NCI-H460 (cell line): ENCODE results near the gene CYP51A1. TPM values are rescaled to one million over a fixed set of nuclear protein-coding genes. Genes with fewer than 3 reads are reported as not detected.
"Not testable (repeated sequence)": the region's sequence is repeated elsewhere in the genome, so short reads cannot be mapped to it uniquely, and the experiment has no call there.

Experiments used
- DNase-seq: peaks from one replicate; pipeline ENCODE4 v3.0.0-alpha.2; 2016; ENCODE audit warnings: low read depth; ENCODE audit errors: extremely low read depth
- total RNA-seq: library from RNA; depleted of rRNA; stranded (reverse); fragments of >200 nt; shearing (Covaris generic); gene quantifications from 2 replicates; pipeline ENCODE4 v1.2.3, GENCODE V29; 2014

Gene CYP51A1
- total RNA-seq, 1 experiment from 2014 or later, result 113 TPM

DNA sequence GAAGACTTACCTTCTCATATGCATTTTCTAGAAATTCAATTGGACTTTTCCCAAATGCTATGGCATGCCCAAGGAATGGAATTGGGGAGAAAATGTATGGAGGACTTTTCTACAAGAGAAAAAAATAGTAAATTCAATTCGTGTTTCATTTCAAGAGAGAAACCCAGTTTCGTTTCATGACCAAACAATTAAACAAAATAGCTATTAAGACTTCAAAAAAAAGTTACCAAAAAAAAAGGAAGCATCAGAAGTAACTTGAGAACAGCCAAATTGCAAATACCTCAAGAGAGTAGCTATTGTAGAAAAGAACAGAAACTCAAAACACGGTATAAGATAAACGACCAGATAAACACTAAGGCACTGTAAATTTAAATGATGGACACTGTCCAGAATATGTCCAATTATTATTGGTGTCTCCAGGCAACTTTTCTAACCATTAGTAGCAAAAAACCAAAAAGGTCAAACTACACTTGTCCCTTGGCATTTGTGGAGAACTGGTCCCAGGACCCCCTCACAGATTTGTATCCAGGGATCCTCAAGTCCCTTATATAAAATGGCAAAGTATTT is 2.4 kb downstream of the CYP51A1 start:
- DNase-seq, result no peak

GRCh38 chr7:92131093-92131492 is 3.2 kb downstream of the CYP51A1 start:
- no peak for DNase-seq

DNA sequence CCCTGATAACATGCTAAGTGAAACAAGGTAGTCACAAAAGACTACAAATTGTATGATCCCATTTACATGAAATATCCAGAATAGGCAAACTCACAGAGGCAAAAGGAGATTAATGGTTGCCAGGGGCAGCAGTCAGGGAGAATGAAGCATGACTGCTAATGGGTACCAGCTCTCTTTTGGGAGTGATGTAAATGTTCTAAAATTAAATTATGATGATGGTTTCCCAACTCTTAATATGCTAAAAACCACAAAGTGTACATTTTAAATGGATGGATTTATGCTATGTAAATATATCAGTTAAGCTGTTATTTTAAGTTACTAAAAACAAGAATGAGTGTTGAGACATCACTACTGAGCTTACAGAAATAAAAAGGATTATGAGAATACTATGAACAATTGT is 12.6 kb downstream of the CYP51A1 start:
- no peak for DNase-seq

- no peak for DNase-seq
Measured at GRCh38 chr7:92119213-92119759, 15.0 kb downstream of the CYP51A1 start.

DNA sequence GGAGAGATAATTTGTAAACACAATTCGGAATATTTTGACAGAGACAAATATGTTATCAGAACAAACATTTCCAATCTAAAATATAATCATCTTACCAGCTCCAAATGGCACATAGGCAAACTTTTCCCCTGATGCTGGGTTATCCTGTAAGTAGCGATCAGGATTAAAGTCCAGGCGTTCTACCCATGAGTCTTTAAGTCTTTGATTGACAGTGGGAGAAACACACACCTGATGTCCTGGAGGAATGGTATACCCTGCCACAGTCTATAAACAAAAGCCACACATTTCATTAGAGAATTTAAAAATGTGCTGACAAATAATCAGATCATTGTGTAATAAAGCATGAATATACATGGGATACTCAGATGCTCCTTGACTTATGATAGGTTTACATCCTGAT is 17.3 kb downstream of the CYP51A1 start:
- DNase-seq, result no peak

GRCh38 chr7:92115821-92116220 is 18.5 kb downstream of the CYP51A1 start:
- no peak for DNase-seq

DNA sequence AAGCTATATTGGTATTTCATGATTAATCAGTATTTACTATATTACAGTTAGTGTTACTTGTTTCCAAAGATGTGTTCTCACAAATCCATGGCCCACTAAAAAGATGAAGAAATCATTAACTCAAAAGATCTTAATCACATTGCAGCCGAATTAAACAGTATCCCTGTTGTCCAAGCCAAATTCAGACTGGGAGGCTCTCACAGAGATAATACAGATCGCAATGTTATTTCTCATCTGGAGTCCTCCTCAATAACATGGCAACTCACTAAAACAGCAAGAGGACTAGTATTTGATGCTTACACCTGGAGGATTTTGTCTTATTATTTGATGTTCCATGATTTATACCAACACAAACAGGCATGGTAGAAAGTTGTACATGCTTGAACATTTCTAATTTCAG is 23.4 kb downstream of the CYP51A1 start:
- no peak for DNase-seq

DNA sequence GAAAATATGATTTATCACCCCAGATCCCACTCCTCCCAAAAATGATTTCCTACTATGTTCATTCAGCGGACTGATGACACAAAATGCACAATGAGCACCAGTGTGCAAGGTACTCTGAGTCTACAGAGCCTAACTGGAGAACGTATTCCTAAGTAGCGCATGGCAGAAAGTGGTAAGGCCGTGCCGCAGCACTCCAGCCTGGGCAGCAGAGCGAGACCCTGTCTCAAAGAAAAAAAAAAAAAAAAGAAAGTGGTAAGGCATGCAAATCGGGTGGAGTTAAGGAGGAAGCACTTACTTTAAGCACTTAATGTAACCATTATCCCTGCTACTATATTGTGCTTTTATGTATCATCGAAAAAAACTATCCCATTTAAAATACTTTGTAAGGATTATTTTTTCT is 25.5 kb downstream of the CYP51A1 start:
- no peak for DNase-seq

- not testable (repeated sequence) for DNase-seq
Measured at GRCh38 chr7:92102862-92103261, 31.4 kb downstream of the CYP51A1 start.

DNA sequence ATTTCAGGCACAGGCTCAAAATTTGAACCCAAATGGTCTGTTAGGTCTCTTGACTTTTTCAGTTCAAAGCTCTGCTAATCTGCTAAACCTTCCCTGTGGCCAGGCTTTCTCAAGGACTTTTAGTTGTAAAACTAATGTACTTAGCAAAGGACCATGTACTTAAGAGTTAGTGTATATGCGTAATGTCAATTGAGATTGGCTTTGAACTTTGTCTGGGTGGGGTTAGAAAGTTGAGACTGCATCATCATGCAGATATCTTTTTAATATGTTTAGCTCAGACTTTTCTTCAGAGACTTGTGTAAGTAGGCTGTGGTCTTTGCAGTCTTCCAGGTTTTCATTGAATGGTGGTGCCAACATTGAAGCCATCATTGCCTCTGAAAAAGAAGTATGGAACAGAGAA is 33.7 kb downstream of the CYP51A1 start:
- no peak for DNase-seq

- no peak for DNase-seq
Measured at GRCh38 chr7:92095380-92095779, 38.9 kb downstream of the CYP51A1 start.

- no peak for DNase-seq
Measured at GRCh38 chr7:92092210-92092609, 42.1 kb downstream of the CYP51A1 start.

GRCh38 chr7:92088266-92088665 is 46.0 kb downstream of the CYP51A1 start:
- no peak for DNase-seq

DNA sequence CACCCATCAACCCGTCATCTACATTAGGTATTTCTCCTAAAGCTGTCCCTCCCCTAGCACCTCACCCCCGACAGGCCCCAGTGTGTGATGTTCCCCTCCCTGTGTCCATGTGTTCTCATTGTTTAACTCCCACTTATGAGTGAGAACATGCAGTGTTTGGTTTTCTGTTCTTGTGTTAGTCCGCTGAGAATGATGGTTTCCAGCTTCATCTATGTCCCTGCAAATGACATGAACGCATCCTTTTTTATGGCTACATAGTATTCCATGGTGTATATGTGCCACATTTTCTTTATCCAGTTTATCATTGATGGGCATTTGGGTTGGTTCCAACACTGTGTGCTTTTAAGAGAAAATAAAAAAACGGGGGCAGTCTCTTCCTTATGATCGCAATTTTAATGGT is 50.4 kb downstream of the CYP51A1 start:
- DNase-seq, result not testable (repeated sequence)

- no peak for DNase-seq
Measured at GRCh38 chr7:92076509-92076908, 57.8 kb downstream of the CYP51A1 start.

DNA sequence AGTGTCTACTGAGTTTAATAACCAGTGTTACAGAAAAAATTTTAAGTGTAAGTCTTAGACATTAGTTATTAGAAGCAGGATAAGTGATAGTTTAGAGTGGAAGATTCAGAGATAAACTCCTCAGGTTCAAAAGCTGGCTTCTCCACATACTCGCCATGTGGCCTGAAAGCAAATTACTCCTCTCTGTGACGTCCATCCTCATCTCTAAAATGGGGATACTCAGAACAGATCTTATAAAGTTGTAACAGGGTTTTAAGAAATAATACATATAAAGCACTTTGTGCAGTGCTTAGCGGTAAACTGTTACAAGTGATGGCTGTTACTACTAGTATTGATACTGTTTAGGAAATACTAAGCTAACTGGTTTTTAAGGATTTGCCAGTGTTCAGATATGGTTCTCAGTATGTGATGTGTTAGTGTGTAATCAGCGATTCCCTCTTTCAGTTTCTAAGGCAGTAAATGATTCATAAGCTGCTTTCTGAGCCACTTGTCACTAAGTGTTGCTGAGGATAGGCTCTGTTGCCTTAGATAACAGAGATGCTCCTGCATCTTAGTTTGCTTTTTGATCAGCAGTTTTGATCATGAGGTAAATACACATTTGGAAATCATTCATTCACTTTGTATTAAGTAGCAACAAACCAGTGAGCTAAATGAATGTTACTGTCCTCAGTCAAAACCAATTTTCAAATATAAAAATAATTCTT is 58.7 kb downstream of the CYP51A1 start:
- DNase-seq, result no peak

- DNase-seq, result no peak
Measured at GRCh38 chr7:92072708-92073107, 61.6 kb downstream of the CYP51A1 start.

GRCh38 chr7:92072121-92072520 is 62.2 kb downstream of the CYP51A1 start:
- DNase-seq, result no peak

- DNase-seq, result no peak
Measured at GRCh38 chr7:92071032-92071431, 63.2 kb downstream of the CYP51A1 start.

- DNase-seq, result no peak
Measured at GRCh38 chr7:92064438-92065029, 69.7 kb downstream of the CYP51A1 start.
